NCI-H146 treated with DMSO at 0.1 percent for 48 hours (cell line): Measurements from ENCODE around the gene PPP1R37.
A peak's percentile ranks its signal among the peaks of the same experiment; 100 is the strongest.

Experiments
- DNase-seq: peaks from one replicate; lab custom pipeline; 2025; ENCODE audit not compliant: unreplicated experiment; lab: John Stamatoyannopoulos, UW

PPP1R37 gene

DNA sequence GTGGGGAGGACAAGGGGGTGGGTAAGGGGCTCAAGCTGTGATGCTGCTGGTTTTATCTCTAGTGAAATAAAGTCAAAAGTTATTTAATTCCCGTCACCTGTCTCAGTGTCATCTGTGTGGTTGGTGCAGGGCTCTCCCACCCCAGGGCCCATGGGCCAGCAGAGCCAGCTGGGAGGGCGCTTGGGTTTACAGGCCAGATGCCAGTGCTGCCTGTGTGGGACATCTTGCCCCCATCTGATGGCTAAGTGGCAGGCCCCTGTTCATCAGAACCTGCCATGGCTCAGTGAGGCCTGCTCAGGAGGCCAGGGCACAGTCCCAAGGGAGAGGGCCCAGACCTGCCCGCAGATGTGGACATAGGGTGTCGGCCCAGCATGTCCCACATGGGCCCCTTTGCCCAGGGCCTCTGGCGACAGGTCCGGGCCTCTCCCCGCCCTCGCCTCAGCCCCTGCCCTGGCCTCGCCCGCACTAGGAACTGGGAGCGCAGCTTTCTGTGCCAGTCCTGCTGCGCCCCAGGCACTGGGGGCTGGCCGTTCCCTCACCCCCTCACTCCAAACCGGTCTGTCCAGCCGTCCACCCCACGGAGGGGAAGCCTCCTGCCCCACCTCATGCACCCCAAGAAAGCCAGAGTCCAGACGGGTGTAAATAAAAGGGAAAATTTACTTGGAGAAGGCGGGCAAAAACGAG lies 22.0 kb upstream of the PPP1R37 start:
- DNase-seq, result no peak

DNA sequence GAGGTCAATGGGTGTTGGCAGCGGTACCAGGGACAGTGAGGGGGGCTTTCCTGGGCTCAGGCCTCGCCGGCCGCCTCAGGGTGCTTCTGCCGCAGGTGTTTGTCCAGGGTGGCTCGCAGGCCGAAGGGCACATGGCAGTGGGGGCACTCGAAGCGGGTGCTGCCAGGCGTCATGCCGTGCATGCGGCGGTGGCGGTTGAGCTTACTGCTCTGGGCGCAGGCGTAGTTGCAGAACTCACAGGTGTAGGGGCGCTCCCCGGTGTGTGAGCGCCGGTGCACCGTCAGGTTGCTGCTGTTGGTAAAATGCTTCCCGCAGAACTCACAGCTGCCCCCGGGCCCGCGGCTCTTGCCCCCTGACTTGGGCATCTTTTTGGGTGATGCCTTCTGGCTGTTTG lies 21.4 kb upstream of the PPP1R37 start:
- no peak for DNase-seq

DNA sequence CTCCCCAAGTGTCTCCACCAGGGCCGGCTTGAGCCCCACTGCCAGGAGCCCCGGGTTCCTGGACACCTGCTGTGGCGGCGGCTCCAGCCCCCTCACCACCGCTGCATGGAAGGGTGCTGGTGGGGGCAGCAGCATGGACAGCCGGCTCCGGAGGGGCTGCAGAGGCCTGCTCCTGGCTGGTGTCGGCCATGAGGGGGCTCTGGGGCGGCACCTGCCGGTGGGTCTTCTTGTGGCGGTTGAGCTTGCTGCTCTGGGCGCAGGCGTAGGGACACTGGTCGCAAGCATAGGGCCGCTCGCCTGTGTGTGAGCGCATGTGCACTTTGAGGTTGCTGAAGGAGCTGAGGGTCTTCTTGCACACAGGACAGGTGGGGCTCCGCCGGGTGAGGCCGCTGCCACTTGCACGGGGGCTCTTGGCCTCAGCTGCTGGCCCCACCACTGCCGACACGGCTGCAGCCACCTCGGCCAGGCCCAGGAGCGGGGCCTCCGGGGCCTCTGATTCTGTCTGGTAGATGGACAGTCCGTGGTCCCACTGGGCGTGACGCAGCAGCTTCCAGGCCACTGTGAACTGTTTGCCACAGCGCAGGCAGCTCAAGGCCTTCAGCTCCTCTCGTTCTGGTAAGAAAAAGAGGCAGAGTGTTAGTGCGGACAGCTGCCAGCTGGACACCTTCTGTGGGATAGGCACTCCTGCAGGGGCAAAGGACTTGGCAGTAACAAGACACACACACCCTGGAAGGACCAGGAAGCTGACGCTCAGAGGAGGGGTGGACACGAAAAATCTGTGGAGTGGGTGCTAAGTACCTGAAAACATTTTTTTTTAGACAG lies 20.8 kb upstream of the PPP1R37 start:
- DNase-seq, result no peak

DNA sequence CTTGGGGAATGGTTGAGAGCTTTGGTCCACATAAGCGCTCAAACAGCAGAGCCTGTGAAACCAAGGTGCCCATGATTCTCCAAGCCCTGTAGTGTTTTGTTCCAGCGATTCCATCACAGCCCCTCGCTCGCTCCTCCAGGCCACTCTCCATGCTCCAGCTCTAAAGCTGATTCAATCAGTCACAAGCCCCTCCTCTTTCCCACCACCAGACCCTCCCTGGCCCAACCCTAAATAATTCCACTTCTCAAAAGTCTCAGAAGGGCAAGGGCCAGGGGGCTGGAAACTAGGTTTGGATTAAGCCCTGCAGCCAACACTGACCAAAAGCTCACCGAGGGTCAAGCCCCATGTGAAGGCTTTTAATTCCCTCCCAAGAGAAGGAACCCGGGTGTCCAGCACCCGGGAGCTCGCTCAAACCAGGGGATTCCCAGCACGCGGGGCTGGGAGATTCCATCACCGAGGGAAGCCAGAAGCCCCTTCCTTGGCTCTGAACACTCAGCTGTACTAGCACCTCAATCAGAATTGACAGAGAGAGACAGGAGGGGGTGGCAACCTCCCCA lies 18.2 kb upstream of the PPP1R37 start:
- DNase-seq, result no peak

DNA sequence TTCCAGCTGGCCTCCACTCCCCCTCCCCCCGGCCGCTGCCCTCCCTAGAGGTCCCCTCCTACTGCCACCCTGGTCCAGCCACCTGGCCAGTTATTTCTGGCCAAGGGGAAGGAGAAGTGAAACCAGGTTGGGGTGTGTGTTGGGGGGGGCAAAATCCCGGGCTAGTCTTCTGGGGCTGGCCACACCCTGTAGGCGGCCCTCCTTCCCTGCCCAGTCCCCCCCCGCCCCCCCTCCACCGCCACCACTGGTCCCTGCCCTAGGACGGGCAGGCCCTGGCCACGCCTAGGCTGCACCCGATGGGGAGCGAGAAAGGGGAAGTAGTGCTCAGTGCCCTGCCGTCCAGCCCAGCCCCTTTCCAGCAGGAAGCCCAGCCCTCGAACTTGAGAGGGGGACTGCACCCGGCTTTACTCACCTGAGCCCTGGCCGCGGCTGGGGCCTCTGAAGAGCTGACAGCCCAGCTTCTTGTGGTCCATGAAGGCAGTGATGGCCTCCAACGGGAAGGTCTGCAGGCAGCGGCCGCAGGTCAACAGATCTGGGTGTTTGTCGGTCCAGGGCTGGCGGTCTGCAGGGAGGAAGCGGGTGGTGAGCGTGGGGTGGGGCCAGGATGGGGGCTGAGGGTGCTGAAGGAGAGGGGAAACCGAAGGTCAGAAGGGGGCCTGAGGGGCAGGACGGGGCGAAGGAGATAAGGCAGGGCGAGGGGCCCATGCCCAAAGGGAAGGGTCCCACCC lies 17.5 kb upstream of the PPP1R37 start:
- peak; percentile 62 for DNase-seq

DNA sequence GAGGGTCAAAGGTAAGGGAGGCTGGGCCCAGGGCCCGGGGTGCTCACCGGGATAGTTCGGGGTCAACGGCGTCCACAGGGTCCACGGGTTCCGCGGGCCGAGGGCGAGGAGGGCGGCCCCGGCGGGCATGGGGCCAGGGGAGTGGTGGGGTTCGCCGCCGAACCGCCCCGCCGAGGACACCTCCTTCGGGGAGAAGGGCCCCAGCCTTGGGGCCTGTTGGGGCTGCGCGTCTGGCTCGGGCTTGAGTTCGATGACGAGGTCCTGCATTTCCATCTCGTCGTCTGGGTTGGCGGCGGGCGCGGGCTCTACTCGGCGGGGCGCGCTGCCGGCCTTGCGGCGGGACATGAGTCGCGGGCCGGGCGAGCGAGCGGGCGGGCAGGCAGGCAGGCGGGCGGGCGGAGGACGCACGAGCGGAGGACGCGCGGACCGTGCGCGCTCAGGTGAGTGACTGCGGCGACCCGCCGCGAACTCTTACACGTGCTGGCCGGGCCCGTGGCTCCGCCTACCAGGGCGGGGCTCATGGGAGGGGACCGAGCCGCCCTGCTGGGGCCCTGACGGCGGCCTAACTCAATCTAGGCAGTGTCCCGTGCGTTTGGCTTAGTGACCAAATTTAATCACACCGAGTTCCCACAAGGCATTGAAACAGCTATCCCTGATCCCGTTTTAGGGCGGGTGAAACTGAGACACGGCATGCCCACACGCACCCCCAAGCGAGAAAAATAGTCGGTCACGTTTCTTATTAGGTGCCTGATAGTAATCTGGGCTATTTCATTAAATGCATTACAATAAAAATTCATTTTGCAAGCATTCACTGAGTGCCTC lies 16.7 kb upstream of the PPP1R37 start, which contains the start of gene ZNF296:
TSS of gene ZNF296 (minus strand) at position 450 of the 822 bp plus-strand sequence. CDS start at position 345, 105 bp downstream.
- DNase-seq, result peak; percentile 74

DNA sequence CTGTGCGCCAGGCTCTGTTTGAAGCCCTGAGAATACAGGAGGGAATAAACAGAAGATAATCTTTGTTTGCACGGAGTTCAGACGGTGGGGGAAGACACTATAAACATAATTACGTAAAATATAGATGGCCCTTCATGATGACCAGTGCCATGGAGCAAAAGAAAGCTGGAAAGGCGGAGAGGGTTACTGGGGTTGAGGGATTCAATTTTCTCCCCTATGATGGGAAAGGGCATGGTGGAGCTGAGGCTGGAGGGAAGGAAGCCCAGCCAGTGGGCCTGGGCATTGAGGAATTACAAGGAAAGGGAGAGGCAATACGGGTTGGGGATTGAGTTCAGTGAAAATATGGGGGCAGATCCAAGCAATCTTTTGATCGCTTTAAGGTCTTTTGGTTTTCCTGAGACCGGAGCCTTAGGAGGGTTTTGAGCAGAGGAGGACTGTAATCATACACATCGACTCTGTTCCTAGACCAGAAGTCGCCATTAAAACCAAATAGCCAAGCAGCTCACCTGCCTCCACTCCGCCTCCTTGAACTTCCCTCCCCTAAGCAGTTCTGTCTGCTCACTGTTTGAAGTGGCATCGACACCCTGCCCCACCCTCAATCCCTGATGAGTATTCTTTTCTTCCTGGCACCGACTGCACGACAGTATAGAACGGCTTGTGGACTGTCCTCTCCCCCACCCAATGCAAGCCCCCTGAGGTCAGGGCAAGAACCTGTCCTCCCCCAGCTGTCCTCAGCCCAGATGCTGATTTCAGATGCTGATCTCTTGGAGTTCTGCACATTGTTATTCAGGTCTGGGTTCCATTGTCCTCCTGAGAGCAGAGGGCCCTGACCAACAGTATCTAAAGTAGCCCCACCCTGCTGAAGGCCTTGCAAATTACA lies 15.9 kb upstream of the PPP1R37 start:
- no peak for DNase-seq

DNA sequence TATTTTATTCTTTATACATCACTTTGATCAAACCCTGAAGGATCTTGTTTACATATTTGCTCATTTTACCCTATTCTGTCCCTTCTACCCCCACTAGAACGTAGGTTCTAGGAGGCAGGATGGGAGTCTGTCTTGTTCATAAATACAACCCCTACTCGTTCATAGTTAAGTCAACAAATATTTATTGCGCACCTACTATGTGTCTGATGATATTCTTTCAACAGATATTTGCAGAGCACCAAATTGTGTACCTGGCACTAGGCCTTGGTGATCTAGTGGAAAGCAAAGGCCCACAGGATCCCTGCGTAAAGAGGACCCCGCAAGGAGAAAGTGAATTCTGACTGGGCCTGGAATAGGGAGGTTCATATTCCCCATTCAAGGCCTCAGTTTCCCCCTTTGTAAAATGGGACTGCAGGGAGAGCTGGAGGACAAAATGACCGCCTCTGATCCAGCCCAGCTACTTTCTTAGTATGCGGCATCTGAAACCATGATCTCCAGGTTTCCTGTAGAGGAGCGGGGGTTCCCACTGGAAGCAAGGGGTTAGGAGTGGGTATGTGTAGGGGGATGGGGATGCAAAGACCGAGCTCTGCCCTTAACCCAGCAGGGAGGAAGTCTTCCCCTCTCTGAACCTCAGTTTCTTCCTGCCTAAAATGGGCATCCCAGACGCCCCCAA lies 14.5 kb upstream of the PPP1R37 start:
- no peak for DNase-seq

DNA sequence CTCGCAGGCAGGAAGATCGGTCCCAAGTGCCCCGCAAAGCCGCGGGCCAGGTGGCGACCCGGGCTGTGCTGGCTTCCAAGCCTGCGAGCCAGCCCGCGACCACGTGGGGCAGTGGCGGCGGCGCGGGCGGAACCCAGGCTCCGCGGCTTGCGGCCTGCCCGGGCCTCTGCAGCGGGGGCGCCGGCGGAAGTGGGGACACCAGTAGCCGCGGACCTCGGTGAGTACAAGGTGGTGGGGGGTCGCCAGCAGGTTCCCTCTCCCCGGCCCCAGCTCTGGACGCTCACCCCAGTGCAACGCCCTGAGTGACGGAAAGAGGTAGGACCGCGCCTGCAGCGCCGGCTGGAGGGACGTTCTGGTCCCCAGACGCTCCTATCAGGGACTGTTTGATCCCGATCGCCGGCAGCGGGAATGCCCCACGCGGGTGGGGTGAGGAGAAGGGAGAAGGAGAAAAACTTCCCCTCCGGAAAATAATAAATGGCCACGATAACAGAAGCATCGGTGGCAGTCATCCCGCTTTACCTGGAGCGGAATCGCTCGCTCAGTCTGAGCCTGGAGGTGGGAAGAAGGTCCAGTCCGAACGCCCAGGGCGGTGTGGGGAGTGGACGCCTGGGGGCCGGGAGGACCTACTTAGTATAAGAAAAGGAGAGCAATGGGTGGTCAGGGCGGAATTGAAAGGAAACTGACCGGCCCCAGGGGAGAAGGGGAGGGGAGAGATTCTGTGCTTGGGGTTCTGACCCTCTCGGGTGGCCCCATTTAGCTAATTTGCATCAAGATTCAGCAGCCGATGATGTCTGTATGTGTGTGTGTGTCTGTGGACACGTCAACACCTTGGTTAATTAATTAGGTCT lies 13.7 kb upstream of the PPP1R37 start, which contains the start of gene GEMIN7:
TSS of gene GEMIN7 (plus strand) at position 198 of the 848 bp plus-strand sequence. CDS start 10,855 bp downstream, outside the sequence.
- peak; percentile 91 for DNase-seq

DNA sequence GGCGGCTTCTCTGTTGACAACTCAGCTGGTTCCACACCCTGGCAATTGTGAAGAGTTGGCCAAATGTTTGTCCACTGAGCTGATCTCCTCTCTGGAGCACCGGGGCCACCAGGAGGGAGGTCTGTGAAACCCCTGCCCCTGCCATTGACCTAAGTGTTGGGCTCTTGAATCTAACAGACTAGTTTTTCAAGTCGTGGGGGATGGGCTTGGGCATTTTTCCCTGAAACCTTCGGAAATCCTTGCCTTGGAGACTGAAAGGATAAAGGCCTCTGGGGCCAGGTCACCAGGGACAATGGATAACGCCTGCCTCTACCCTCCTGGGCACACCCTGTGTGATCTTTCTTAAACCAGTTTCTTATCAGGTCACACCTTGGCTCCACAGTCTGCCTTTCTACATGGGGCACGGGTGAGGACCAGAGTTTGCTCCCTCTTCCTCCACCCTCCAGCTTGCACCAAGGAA lies 13.0 kb upstream of the PPP1R37 start:
- DNase-seq, result no peak

DNA sequence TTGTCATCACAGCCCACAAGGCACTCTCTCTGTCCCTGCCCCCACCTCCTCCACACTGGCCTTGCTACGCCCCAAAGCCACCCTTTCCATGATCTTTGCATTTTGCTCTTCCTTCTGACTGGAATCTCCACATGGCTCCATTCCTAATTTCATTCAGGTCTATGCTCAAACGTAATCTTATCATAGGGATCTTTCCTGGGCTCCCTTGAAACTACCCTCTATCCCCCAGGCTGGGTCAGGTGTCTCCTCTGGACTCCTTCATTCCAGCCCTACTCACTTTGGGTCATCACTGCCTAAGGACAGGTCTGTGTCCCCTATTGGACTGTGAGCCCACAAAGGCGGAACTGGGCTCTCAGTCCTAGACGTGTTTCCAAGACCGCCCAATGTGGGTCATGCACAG lies 10.8 kb upstream of the PPP1R37 start:
- no peak for DNase-seq

DNA sequence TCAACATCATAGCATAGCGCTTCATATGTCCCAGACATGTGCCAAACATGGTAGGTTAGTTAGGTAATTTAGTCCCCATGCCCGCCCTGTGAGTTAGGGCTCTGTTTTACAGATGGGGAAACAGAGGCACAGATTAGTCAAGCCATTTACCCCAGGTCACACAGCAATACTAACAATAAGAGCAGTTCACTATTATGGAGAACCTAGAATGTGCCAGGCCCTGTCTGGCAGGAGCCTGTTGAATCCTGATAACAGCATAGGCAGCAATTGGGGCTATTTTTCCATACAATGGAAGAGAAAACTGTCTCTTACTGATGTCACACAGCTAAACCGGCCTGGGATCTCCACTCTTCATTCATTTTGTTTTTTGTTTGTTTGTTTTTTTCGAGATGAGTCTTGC lies 6.5 kb upstream of the PPP1R37 start:
- DNase-seq, result no peak

DNA sequence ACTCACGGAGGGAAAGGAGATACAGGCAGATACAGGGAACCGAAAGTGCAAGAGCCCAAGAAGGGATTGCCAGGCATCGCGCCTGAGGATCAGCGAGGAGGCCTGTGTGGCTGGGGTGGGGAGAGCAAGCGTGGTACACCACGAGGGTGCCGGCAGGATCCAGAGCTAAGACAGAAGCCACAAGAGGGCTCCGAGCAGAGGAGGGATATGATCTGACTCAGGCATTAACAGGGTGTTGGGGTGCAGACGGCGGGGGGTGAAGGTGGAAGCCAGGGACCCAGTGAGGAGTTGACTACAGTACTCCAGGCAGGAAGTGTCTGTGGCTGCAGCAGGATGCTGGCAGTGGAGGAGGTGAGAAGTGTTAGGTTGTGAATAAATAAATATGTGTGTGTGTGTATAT lies 5.4 kb upstream of the PPP1R37 start:
- DNase-seq, result no peak

DNA sequence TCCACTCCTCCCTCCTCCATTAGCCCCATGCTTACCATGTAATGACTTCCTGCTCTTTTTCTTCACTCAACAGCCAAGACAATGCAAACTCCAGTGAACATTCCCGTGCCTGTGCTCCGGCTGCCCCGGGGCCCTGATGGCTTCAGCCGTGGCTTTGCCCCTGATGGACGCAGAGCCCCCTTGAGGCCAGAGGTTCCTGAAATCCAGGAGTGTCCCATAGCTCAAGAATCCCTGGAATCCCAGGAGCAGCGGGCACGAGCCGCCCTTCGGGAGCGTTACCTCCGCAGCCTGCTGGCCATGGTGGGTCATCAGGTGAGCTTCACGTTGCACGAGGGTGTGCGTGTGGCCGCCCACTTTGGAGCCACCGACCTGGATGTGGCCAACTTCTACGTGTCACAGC lies 2.9 kb upstream of the PPP1R37 start:
- DNase-seq, result no peak

DNA sequence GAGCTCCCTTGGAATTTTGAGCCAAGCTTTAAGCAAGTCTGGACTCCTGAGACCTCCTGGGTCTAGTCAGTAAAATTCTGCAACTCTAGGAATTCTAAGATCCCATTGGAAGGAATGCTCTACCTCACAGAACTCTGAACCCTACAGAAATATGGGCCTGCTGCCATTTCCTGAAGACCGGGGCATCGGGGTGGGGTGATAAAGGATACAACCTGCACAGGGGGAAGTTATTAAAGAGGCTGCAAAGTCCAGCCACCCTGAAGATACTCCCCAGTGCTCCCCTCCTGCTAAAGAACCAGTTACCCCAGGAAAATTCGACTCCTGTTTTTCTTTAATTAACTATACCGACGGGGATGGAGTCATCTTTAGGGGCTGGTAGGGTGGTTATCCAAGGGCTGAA lies 2.4 kb upstream of the PPP1R37 start:
- no peak for DNase-seq

DNA sequence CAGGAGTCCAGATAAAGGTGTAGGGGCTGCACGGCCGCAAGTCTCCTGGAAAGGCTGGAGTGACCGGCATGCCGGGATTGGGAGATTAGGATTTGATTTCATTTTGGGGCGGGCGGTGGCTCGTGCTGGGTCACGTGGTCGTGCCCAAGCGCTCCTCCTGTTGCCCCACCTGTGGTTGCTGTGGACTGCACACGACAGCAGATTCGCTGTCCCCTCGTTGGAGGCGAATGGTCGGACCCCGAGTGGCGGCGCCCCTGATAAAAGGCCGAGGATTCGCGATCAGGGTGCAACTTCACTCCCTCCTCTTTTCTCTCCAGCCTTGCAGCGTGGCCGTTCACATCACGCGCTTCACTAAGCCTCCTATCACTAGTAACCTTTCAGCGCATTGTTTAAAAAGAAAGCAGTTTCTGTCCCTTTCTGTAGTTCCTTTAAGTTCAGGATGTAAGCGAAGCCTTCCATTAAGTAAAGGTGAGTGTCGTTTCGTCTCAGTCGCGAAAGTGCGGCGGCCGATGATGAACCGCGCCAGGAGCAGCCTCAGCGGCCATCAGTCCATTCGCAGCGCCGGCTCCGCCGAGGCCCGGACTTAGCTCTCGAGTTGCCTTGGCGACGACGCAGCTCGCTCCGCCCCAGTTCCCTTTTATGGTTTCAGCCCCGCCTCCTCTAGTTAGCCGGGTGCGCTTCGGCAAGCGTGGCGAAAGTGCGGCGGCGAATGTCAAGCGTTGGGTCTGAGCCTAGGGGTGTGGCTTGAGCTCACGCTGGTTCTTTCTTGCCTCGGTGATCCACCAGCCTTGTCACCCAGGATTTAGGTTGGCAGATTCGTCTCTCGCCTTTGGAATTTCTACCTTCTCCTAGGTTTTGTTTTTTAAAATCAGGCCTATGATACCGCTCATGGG lies 1.7 kb upstream of the PPP1R37 start:
- peak; percentile 99 for DNase-seq

DNA sequence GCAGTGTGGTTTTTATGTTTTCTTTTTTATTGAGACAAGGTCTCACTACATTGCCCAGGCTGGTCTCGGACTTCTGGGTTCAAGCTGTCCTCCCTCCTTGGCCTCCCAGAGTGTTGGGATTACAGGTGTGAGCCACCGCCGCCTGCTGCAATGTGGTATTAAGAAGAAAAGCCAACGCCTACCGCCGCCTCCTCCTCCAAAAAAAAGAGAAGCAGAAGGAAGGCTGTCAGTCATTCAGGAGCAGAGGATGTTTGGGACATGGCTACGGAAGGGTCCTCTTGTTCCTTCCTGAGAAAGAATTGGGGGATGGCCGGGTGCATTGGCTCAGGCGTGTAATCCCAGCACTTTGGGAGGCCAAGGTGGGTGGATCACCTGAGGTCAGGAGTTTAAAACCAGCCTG lies 1.2 kb downstream of the PPP1R37 start:
- DNase-seq, result no peak
